IMR-90 (cell line): Measurements from ENCODE around the gene SLC6A13. TPM values are rescaled to one million over a fixed set of nuclear protein-coding genes. Genes with fewer than 3 reads are reported as not detected.

Experiments used
- ATAC-seq: fragments of 200-7000 bp; cut with Tn5 transposase; 2 replicates; pipeline ENCODE4 v1.9.1; 2020; ENCODE audit warnings: low read depth, mild to moderate bottlenecking, moderate library complexity
- BruUV-seq: library from RNA; stranded (reverse); fragments of 400-500 nt; replicated peaks from 2 replicates; lab custom pipeline; 2021; lab: Mats Ljungman, UMichigan
- CTCF ChIA-PET: fragments of 300-600 bp; formaldehyde crosslinking; extraction: SDS; loops from one replicate; lab custom pipeline; 2021; ENCODE audit warnings: antibody characterized with exemption; lab: Yijun Ruan, JAX
- POLR2A ChIA-PET: fragments of 300-600 bp; sonication (Branson Sonifier 250); formaldehyde crosslinking; loops from one replicate; lab custom pipeline; 2022; ENCODE audit warnings: antibody characterized with exemption; ENCODE audit not compliant: unreplicated experiment; lab: Charles Lee
- DNase-seq: peaks from one replicate; pipeline ENCODE4 v3.0.0; 2013
- H2AFZ ChIP-seq: replicated peaks from 2 replicates; pipeline ENCODE3; 2013; ENCODE audit warnings: low read length, mild to moderate bottlenecking; ENCODE audit not compliant: poor library complexity
- H2AK5ac ChIP-seq: 2 replicates; pipeline ENCODE4 v1.6.1; 2013; ENCODE audit warnings: low read depth, low read length, inconsistent platforms
- H2AK9ac ChIP-seq: replicated peaks from 2 replicates; pipeline ENCODE3; 2013; ENCODE audit warnings: mild to moderate bottlenecking, low read depth, low read length, moderate library complexity; ENCODE audit not compliant: poor library complexity
- H2BK120ac ChIP-seq: 2 replicates; pipeline ENCODE4 v1.6.1; 2013; ENCODE audit warnings: low read depth, low read length, inconsistent platforms
- H2BK15ac ChIP-seq: 3 replicates; pipeline ENCODE4 v1.6.1; 2013; ENCODE audit warnings: low read depth, low read length, inconsistent platforms
- H2BK20ac ChIP-seq: 2 replicates; pipeline ENCODE4 v1.6.1; 2013; ENCODE audit warnings: low read depth, mild to moderate bottlenecking, inconsistent platforms, low read length, moderate library complexity
- H2BK5ac ChIP-seq: 2 replicates; pipeline ENCODE4 v1.6.1; 2013; ENCODE audit warnings: mild to moderate bottlenecking, low read depth, low read length, inconsistent platforms; ENCODE audit not compliant: poor library complexity, severe bottlenecking
- H3K14ac ChIP-seq: replicated peaks from 2 replicates; pipeline ENCODE4 v1.6.1; 2013; ENCODE audit warnings: low read depth, low read length, inconsistent platforms
- H3K18ac ChIP-seq: 2 replicates; pipeline ENCODE4 v1.6.1; 2013; ENCODE audit warnings: low read depth, low read length, control low read depth
- H3K23ac ChIP-seq: 2 replicates; pipeline ENCODE4 v1.6.1; 2013; ENCODE audit warnings: low read depth, low read length, inconsistent platforms
- H3K27ac ChIP-seq: 2 replicates; pipeline ENCODE4 v1.5.1; 2013; ENCODE audit warnings: mild to moderate bottlenecking, control low read depth, low read length; ENCODE audit not compliant: insufficient read depth
- H3K27me3 ChIP-seq: 2 replicates; pipeline ENCODE4 v1.6.1; 2013; ENCODE audit warnings: low read length; ENCODE audit not compliant: control insufficient read depth, insufficient read depth
- H3K36me3 ChIP-seq: 2 replicates; pipeline ENCODE4 v1.6.1; 2013; ENCODE audit warnings: low read length, mixed read lengths; ENCODE audit not compliant: control insufficient read depth, insufficient read depth
- H3K4ac ChIP-seq: 2 replicates; pipeline ENCODE4 v1.6.1; 2013; ENCODE audit warnings: low read depth, low read length, inconsistent platforms
- H3K4me1 ChIP-seq: 2 replicates; pipeline ENCODE4 v1.6.1; 2013; ENCODE audit warnings: low read length, mixed read lengths; ENCODE audit not compliant: control insufficient read depth, insufficient read depth
- H3K4me2 ChIP-seq: 2 replicates; pipeline ENCODE4 v1.6.1; 2013; ENCODE audit warnings: low read depth, mild to moderate bottlenecking, control low read depth, low read length, moderate library complexity
- H3K4me3 ChIP-seq: 2 replicates; pipeline ENCODE4 v1.5.1; 2013; ENCODE audit warnings: low read depth, mild to moderate bottlenecking, control low read depth, low read length, moderate library complexity; ENCODE audit not compliant: insufficient read depth
- H3K56ac ChIP-seq: 2 replicates; pipeline ENCODE4 v1.6.1; 2013; ENCODE audit warnings: low read length, inconsistent platforms; ENCODE audit not compliant: insufficient read depth; ENCODE audit errors: extremely low read depth
- H3K79me1 ChIP-seq, 2 experiments: 2 replicates each; pipeline ENCODE4 v1.6.1; 2013; ENCODE audit warnings: low read length in 2 of 2, inconsistent platforms in 1 of 2, low read depth in 1 of 2
- H3K9ac ChIP-seq: 2 replicates; pipeline ENCODE4 v1.6.1; 2013; ENCODE audit warnings: low read depth, low read length, control low read depth
- H3K9me1 ChIP-seq: 2 replicates; pipeline ENCODE4 v1.6.1; 2013; ENCODE audit warnings: low read length, inconsistent platforms; ENCODE audit not compliant: insufficient read depth
- H3K9me3 ChIP-seq: 2 replicates; pipeline ENCODE4 v1.6.1; 2013; ENCODE audit warnings: low read length; ENCODE audit not compliant: control insufficient read depth, insufficient read depth
- H4K20me1 ChIP-seq: 2 replicates; pipeline ENCODE4 v1.6.1; 2013; ENCODE audit warnings: low read length, inconsistent platforms; ENCODE audit not compliant: insufficient read depth
- H4K5ac ChIP-seq: 2 replicates; pipeline ENCODE4 v1.6.1; 2013; ENCODE audit warnings: mild to moderate bottlenecking, low read depth, low read length, control low read depth
- H4K8ac ChIP-seq, 2 experiments: 2 replicates each; pipeline ENCODE4 v1.6.1; 2013; ENCODE audit warnings: low read depth in 2 of 2, low read length in 2 of 2, control low read depth in 1 of 2, inconsistent platforms in 1 of 2
- H4K91ac ChIP-seq: 2 replicates; pipeline ENCODE4 v1.6.1; 2013; ENCODE audit warnings: low read depth, low read length, inconsistent platforms; ENCODE audit not compliant: insufficient read depth
- BHLHE40 ChIP-seq: fragments of 150-350 bp; IDR thresholded peaks from 2 replicates; pipeline ENCODE4 v1.6.1; 2016; ENCODE audit warnings: mild to moderate bottlenecking, low read depth, low read length
- CEBPB ChIP-seq: IDR thresholded peaks from 2 replicates; pipeline ENCODE4 v1.6.1; 2012; ENCODE audit warnings: low read depth, low read length, improper control_type of control experiment
- CHD1 ChIP-seq: IDR thresholded peaks from 2 replicates; pipeline ENCODE4 v1.6.1; 2012; ENCODE audit warnings: low read depth, low read length, improper control_type of control experiment
- FOS ChIP-seq: fragments of 150-350 bp; IDR thresholded peaks from 2 replicates; pipeline ENCODE4 v1.6.1; 2016; ENCODE audit warnings: low read depth, low read length
- MAZ ChIP-seq: IDR thresholded peaks from 2 replicates; pipeline ENCODE4 v1.6.1; 2012; ENCODE audit warnings: low read depth, mild to moderate bottlenecking, low read length, improper control_type of control experiment, moderate library complexity, borderline replicate concordance
- NFE2L2 ChIP-seq: fragments of 150-350 bp; IDR thresholded peaks from 2 replicates; pipeline ENCODE4 v1.6.1; 2016; ENCODE audit warnings: low read depth, mild to moderate bottlenecking, low read length
- POLR2A ChIP-seq: IDR thresholded peaks from 2 replicates; pipeline ENCODE4 v1.6.1; 2012; ENCODE audit warnings: mild to moderate bottlenecking, low read depth, low read length
- RAD21 ChIP-seq: IDR thresholded peaks from 2 replicates; pipeline ENCODE4 v1.6.1; 2012; ENCODE audit warnings: low read length, improper control_type of control experiment
- RFX5 ChIP-seq: IDR thresholded peaks from 2 replicates; pipeline ENCODE4 v1.8.0; 2012; ENCODE audit warnings: low read depth, mild to moderate bottlenecking, low read length, moderate library complexity
- SMC3 ChIP-seq: fragments of 150-350 bp; IDR thresholded peaks from 2 replicates; pipeline ENCODE4 v1.6.1; 2016; ENCODE audit warnings: low read depth, mild to moderate bottlenecking, antibody characterized with exemption, low read length, moderate library complexity
- WGBS, 2 experiments: methylation state at CpG; one replicate each; pipeline versions ENCODE4 v1.1.5 to v1.1.7; 2013; ENCODE audit warnings: missing lambda C conversion rate in 2 of 2; ENCODE audit not compliant: insufficient read length in 1 of 2; ENCODE audit errors: extremely low coverage in 2 of 2; 5-methylcytosine and 5-hydroxymethylcytosine counted together
- dilution Hi-C: fragments of 300-500 bp; cut with HindIII; formaldehyde crosslinking; loops from one replicate; pipeline ENCODE4 v1.14.3; 2018; ENCODE audit warnings: low sequenced_read_pairs; ENCODE audit not compliant: unreplicated experiment
- in situ Hi-C: fragments of 300-500 bp; cut with MboI; formaldehyde crosslinking; loops from 3 replicates; pipeline ENCODE4 v1.14.3; 2019; ENCODE audit warnings: low sequenced_read_pairs, inconsistent platforms, mixed read lengths
- intact Hi-C: fragments of 100-400 bp; cut with micrococcal nuclease; formaldehyde crosslinking; loops from 2 replicates; pipeline ENCODE4 v1.10.0; 2022
- polyA plus RNA-seq, 3 experiments: library from polyadenylated mRNA; depleted of rRNA; stranded (reverse); fragments of >200 nt; gene quantifications; 2 replicates each; pipeline ENCODE4 v1.2.3, GENCODE V29; 2012; ENCODE audit warnings: low replicate concordance in 1 of 3
- total RNA-seq: library from RNA; depleted of rRNA; stranded (reverse); fragments of >200 nt; gene quantifications from 2 replicates; pipeline ENCODE4 v1.2.3, GENCODE V29; 2012
- TF ChIP-seq, protein P1 (sequence below): conservative IDR thresholded peaks from 2 replicates; pipeline ENCODE4 v1.5.1; 2012; ENCODE audit warnings: mild to moderate bottlenecking, low read depth, low read length, improper control_type of control experiment

Gene SLC6A13
- total and polyA plus RNA-seq, 2 of the 4 experiments (the other 2 are of a cell fraction): under 0.01 to 0.10 TPM

DNA sequence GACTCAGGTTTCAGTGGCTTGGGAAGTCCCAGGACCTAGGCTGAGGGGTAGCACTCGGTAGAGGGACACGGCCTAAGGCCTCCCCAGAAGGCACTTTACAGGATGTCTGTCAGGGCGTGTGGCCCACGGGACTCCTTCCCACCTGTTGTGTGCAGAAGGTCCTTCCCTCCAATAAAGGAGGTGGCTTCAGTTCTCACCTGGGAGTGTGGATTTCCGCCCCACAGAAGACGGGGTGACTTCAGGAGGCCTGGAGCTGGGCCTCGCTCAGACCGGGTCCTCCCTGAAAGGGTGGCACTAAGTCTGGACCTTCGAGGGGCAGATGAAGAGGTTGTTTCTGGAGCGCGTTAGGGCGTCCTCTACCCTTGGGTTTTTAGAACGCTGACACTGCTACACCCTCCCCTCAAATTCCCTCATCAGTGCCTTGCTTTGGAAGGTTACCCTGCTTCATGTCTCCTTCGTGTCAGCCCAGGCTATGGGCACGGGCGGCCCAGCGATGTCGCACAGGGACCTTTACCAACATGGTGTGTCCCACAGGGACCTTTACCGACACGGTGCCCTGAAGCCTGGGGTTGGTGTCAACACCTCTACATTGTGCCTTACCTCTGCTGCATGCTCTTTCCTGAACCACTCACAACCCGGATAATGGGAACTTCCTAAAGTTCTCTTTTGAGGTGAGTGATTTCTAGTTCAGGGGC is 55.7 kb downstream of the SLC6A13 start:
- H3K4ac ChIP-seq: no peak overlapping the region
- ATAC-seq (no peak), DNase-seq (no peak)
- H3K79me1 ChIP-seq: no peaks in the 10 kb centered on the region
- H3K9me1 ChIP-seq: no peaks in the 10 kb centered on the region; the same call in 1 of the 2 replicates
- no peaks in the 10 kb centered on the region for H4K20me1 ChIP-seq
- H3K36me3 ChIP-seq: no peaks in the 10 kb centered on the region
- H4K8ac ChIP-seq: no peak overlapping the region
- no peak overlapping the region for H3K4me2 ChIP-seq
- H4K91ac ChIP-seq: no peak overlapping the region
- no peak overlapping the region for H2BK120ac ChIP-seq
- H2BK5ac ChIP-seq: no peak overlapping the region
- H3K9ac ChIP-seq: no peak overlapping the region
- in situ Hi-C loops (no loop called here), dilution Hi-C loops (no loop called here), intact Hi-C loops (no loop called here)
- peaks cover 3% of the 10 kb centered on the region for H3K4me1 ChIP-seq
- H3K23ac ChIP-seq: no peak overlapping the region
- H2BK15ac ChIP-seq: no peak overlapping the region
- no peaks in the 10 kb centered on the region for H3K9me3 ChIP-seq
- no peak overlapping the region for H3K14ac ChIP-seq
- no peak overlapping the region for H2AFZ ChIP-seq
- no peak overlapping the region for H3K56ac ChIP-seq
- no TSS peak for BruUV-seq
- H4K5ac ChIP-seq: no peak overlapping the region
- CTCF ChIA-PET: no interaction called here
- no peak overlapping the region for H2BK20ac ChIP-seq
- TF ChIP-seq RFX5 (no peak), FOS (no peak), SMC3 (no peak), NFE2L2 (no peak), RAD21 (no peak), BHLHE40 (no peak), CHD1 (no peak), MAZ (no peak), POLR2A (no peak), CEBPB (no peak)
- TF ChIP-seq, protein P1, sequence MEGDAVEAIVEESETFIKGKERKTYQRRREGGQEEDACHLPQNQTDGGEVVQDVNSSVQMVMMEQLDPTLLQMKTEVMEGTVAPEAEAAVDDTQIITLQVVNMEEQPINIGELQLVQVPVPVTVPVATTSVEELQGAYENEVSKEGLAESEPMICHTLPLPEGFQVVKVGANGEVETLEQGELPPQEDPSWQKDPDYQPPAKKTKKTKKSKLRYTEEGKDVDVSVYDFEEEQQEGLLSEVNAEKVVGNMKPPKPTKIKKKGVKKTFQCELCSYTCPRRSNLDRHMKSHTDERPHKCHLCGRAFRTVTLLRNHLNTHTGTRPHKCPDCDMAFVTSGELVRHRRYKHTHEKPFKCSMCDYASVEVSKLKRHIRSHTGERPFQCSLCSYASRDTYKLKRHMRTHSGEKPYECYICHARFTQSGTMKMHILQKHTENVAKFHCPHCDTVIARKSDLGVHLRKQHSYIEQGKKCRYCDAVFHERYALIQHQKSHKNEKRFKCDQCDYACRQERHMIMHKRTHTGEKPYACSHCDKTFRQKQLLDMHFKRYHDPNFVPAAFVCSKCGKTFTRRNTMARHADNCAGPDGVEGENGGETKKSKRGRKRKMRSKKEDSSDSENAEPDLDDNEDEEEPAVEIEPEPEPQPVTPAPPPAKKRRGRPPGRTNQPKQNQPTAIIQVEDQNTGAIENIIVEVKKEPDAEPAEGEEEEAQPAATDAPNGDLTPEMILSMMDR: no peak
- 90% methylated on average over 2 of the region's 21 CpGs; no CpG with 5 or more reads in 1 of the 2 experiments for WGBS, 2 experiments
- POLR2A ChIA-PET: no interaction called here
- no peak overlapping the region for H2AK9ac ChIP-seq
- H3K27ac ChIP-seq: no peak overlapping the region
- no peak overlapping the region for H3K18ac ChIP-seq
- no peak overlapping the region for H2AK5ac ChIP-seq
- no peak overlapping the region for H3K4me3 ChIP-seq
- peaks cover 74% of the 10 kb centered on the region for H3K27me3 ChIP-seq
